Measurements from ENCODE around the gene FAM168A.

The FAM168A gene

GRCh38 chr11:73452726-73453125 lies 145.2 kb downstream of the FAM168A start:
- no peak overlapping the region for H2AFZ ChIP-seq (ENCODE audit: low read length)
- H3K4me1 ChIP-seq (ENCODE audit: low read length) = no peaks in the 10 kb centered on the region
- TF ChIP-seq EZH2 (optimal IDR thresholded peaks at IDR 0.05; ENCODE audit: low read depth, low read length) = no peak
- no peak for TF ChIP-seq EZH2phosphoT487 (IDR thresholded peaks at IDR 0.05; ENCODE audit: low read length)
- TF ChIP-seq CTCF (IDR thresholded peaks at IDR 0.05; ENCODE audit: low read length) = no peak
- H3K27ac ChIP-seq (ENCODE audit: low read length) = no peak overlapping the region
- H3F3A ChIP-seq (ENCODE audit: insufficient read depth, low read length) = no peaks in the 10 kb centered on the region
- no peaks in the 10 kb centered on the region for H3K79me2 ChIP-seq (ENCODE audit: low read length)
- no peak for DNase-seq
- no peaks in the 10 kb centered on the region for H3K9me3 ChIP-seq (replicated peaks; ENCODE audit: insufficient read depth, low read length)
- H3K4me2 ChIP-seq (ENCODE audit: low read depth, low read length) = no peak overlapping the region
- H3K36me3 ChIP-seq (replicated peaks; ENCODE audit: insufficient read depth, low read length) = no peaks in the 10 kb centered on the region
- H3K4me3 ChIP-seq (ENCODE audit: low read length) = no peak overlapping the region
- H3K9me2 ChIP-seq (replicated peaks; ENCODE audit: insufficient read depth, low read length) = no peaks in the 10 kb centered on the region
- H4K20me1 ChIP-seq (ENCODE audit: insufficient read depth, low read length) = no peaks in the 10 kb centered on the region
- no peak overlapping the region for H3K9ac ChIP-seq (ENCODE audit: low read length)
- no peaks in the 10 kb centered on the region for H3K27me3 ChIP-seq (replicated peaks; ENCODE audit: insufficient read depth, low read length)

GRCh38 chr11:73451896-73452295 lies 146.0 kb downstream of the FAM168A start:
- H3K79me2 ChIP-seq (ENCODE audit: low read length) = no peaks in the 10 kb centered on the region
- no peaks in the 10 kb centered on the region for H3K4me1 ChIP-seq (ENCODE audit: low read length)
- no peak overlapping the region for H3K27ac ChIP-seq (ENCODE audit: low read length)
- no peak overlapping the region for H3K4me2 ChIP-seq (ENCODE audit: low read depth, low read length)
- H3K27me3 ChIP-seq (replicated peaks; ENCODE audit: insufficient read depth, low read length) = no peaks in the 10 kb centered on the region
- DNase-seq = no peak
- no peak for TF ChIP-seq CTCF (IDR thresholded peaks at IDR 0.05; ENCODE audit: low read length)
- TF ChIP-seq EZH2 (optimal IDR thresholded peaks at IDR 0.05; ENCODE audit: low read depth, low read length) = no peak
- no peak for TF ChIP-seq EZH2phosphoT487 (IDR thresholded peaks at IDR 0.05; ENCODE audit: low read length)
- no peaks in the 10 kb centered on the region for H3K9me2 ChIP-seq (replicated peaks; ENCODE audit: insufficient read depth, low read length)
- H4K20me1 ChIP-seq (ENCODE audit: insufficient read depth, low read length) = no peaks in the 10 kb centered on the region
- H3F3A ChIP-seq (ENCODE audit: insufficient read depth, low read length) = no peaks in the 10 kb centered on the region
- H3K9ac ChIP-seq (ENCODE audit: low read length) = no peak overlapping the region
- no peaks in the 10 kb centered on the region for H3K9me3 ChIP-seq (replicated peaks; ENCODE audit: insufficient read depth, low read length)
- no peak overlapping the region for H3K4me3 ChIP-seq (ENCODE audit: low read length)
- H2AFZ ChIP-seq (ENCODE audit: low read length) = no peak overlapping the region
- H3K36me3 ChIP-seq (replicated peaks; ENCODE audit: insufficient read depth, low read length) = no peaks in the 10 kb centered on the region

- Histone ChIP-seq H4K20me1 (ENCODE audit: insufficient read depth, low read length) (no peaks in the 10 kb centered on the region), H3K4me2 (ENCODE audit: low read depth, low read length) (no peak overlapping the region), H3K4me3 (ENCODE audit: low read length) (no peak overlapping the region), H3F3A (ENCODE audit: insufficient read depth, low read length) (no peaks in the 10 kb centered on the region), H3K9me2 (replicated peaks; ENCODE audit: insufficient read depth, low read length) (no peaks in the 10 kb centered on the region), H3K27me3 (replicated peaks; ENCODE audit: insufficient read depth, low read length) (no peaks in the 10 kb centered on the region), H3K79me2 (ENCODE audit: low read length) (no peaks in the 10 kb centered on the region), H3K9ac (ENCODE audit: low read length) (no peak overlapping the region), H3K9me3 (replicated peaks; ENCODE audit: insufficient read depth, low read length) (no peaks in the 10 kb centered on the region), H3K27ac (ENCODE audit: low read length) (no peak overlapping the region), H3K36me3 (replicated peaks; ENCODE audit: insufficient read depth, low read length) (no peaks in the 10 kb centered on the region), H3K4me1 (ENCODE audit: low read length) (no peaks in the 10 kb centered on the region), H2AFZ (ENCODE audit: low read length) (no peak overlapping the region)
- TF ChIP-seq EZH2phosphoT487 (IDR thresholded peaks at IDR 0.05; ENCODE audit: low read length) (no peak), CTCF (IDR thresholded peaks at IDR 0.05; ENCODE audit: low read length) (no peak), EZH2 (optimal IDR thresholded peaks at IDR 0.05; ENCODE audit: low read depth, low read length) (no peak)
- DNase-seq = no peak
Observed at GRCh38 chr11:73446766-73447165, 151.1 kb downstream of the FAM168A start.
